Fibroblast of the aortic adventitia (primary cell): ENCODE results near the gene TTC4. TPM values are rescaled to one million over a fixed set of nuclear protein-coding genes. Genes with fewer than 3 reads are reported as not detected.

Source experiments
- DNase-seq: peaks from one replicate; pipeline ENCODE4 v3.0.0-alpha.2; 2010; ENCODE audit warnings: low read depth
- H3K4me3 ChIP-seq: 2 replicates; pipeline ENCODE4 v1.5.1; 2011; ENCODE audit warnings: low read depth, mild to moderate bottlenecking, control low read depth, low read length, moderate library complexity
- CTCF ChIP-seq: IDR thresholded peaks from 2 replicates; pipeline ENCODE4 v1.5.1; 2011; ENCODE audit warnings: mild to moderate bottlenecking, low read length, control low read depth, inconsistent platforms; ENCODE audit not compliant: insufficient read depth
- total RNA-seq: library from RNA; depleted of rRNA; stranded (reverse); fragments of >200 nt; gene quantifications from 2 replicates; pipeline ENCODE4 v1.2.3, GENCODE V29; 2012; ENCODE audit warnings: low replicate concordance

The TTC4 gene
- total RNA-seq, 1 donor: 28.0 TPM

GRCh38 chr1:54784066-54784465 is 68.4 kb downstream of the TTC4 start:
- no peak for DNase-seq
- no peak overlapping the region for H3K4me3 ChIP-seq
- TF ChIP-seq CTCF: no peak

GRCh38 chr1:54786778-54787177 is 71.1 kb downstream of the TTC4 start:
- DNase-seq: no peak
- no peak for TF ChIP-seq CTCF

GRCh38 chr1:54787604-54788003 is 71.9 kb downstream of the TTC4 start:
- TF ChIP-seq CTCF: no peak
- DNase-seq: no peak

More at GRCh38 chr1:54786778-54787177, 71.1 kb downstream of the TTC4 start:
- H3K4me3 ChIP-seq: no peak overlapping the region

GRCh38 chr1:54788459-54788858 is 72.8 kb downstream of the TTC4 start:
- DNase-seq: no peak
- no peak overlapping the region for H3K4me3 ChIP-seq
- no peak for TF ChIP-seq CTCF

More at GRCh38 chr1:54787604-54788003, 71.9 kb downstream of the TTC4 start:
- no peak overlapping the region for H3K4me3 ChIP-seq

GRCh38 chr1:54791880-54792522 is 76.3 kb downstream of the TTC4 start:
- H3K4me3 ChIP-seq: no peak overlapping the region
- DNase-seq: no peak
- peak; percentile 60 for TF ChIP-seq CTCF

Other genes starting within 250 kb of the TTC4 start
- gene ACOT11, start 167.6 kb upstream of the TTC4 start, total RNA-seq: 1.1 and 3.9 TPM in 2 replicates
- not detected in 2 replicates for gene FAM151A, start 92.3 kb upstream of the TTC4 start, total RNA-seq
- 0.27 TPM in 1 of 2 replicates, not detected in the other for gene MROH7, start 74.1 kb upstream of the TTC4 start, total RNA-seq
- 3.8 and 4.1 TPM in 2 replicates for gene PARS2, start 48.7 kb downstream of the TTC4 start, total RNA-seq
- gene TTC22, start 85.5 kb downstream of the TTC4 start, total RNA-seq: under 0.01 TPM in 1 of 2 replicates, not detected in the other
- gene DHCR24, start 171.3 kb downstream of the TTC4 start, total RNA-seq: 118 and 123 TPM in 2 replicates